Measurements from ENCODE around the gene KLLN.

KLLN gene

DNA sequence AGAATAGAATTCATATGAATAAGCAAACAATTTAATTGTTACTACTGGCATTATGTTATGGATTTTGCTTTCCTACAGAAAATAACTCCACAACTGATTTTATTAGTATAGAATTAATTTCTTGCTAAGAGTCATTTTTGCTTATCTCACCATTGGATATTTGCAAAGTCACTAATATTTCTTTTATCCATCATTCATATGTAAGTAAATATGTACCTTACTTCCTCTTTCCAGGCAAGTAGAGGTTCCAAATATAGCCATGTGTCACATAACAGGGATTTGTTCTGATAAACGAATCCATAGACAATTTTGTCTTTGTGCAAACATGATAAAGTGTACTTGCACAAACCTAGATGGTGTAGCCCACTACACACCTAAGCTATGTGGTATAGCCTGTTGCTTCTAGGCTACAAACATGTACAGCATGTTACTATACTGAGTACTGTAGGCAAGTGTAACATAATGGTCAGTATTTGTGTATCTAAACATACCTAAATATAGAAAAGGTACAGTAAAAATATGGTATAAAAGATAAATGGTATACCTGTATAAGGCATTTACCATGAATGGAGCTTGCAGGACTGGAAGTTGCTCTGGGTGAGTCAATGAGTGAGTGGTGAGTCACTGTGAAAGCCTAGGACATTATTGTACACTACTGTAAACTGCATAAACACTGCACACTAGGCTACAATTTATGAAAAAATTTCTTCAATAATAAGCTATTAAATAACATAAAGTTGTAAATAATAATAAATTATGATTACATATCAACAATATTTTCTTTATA lies 18.3 kb downstream of the KLLN start:
- Histone ChIP-seq H3K4me3 (ENCODE audit: low read length) (no peak overlapping the region), H3K27me3 (ENCODE audit: insufficient read depth, low read length, poor library complexity) (no peaks in the 10 kb centered on the region)

DNA sequence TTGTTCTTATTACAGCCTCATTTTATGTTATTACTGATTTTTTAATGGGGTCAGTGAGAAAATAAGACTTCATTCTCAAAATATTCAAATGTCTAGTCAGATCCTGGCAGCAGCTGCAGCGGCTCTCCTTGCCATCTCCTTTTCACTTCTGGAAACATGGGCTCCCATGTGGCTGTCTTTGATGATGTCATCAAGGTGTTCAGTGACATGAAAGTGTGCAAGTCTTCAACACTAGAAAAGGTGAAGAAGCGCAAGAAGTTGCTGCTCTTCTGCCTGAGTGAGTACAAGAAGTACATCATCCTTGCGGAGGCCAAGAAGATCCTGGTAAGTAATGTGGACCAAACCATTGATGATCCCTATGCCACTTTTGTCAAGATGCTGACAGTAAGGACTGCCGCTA lies 19.6 kb downstream of the KLLN start:
- Histone ChIP-seq H3K18ac (ENCODE audit: low read length) (no peak overlapping the region), H3K56ac (ENCODE audit: low read length) (no peak overlapping the region), H3K79me2 (ENCODE audit: control insufficient read depth, insufficient read depth, low read length) (no peaks in the 10 kb centered on the region), H2BK5ac (ENCODE audit: low read length) (no peak overlapping the region), H3K36me3 (ENCODE audit: control insufficient read depth, insufficient read depth, low read length) (no peaks in the 10 kb centered on the region), H3K4ac (ENCODE audit: low read depth, low read length) (no peak overlapping the region), H3K9ac (ENCODE audit: low read length) (no peak overlapping the region), H3K23ac (ENCODE audit: low read length) (no peak overlapping the region), H2BK120ac (ENCODE audit: low read depth, low read length) (no peak overlapping the region), H4K8ac (ENCODE audit: low read depth, low read length) (no peak overlapping the region), H3K27ac (ENCODE audit: low read depth, low read length) (no peak overlapping the region), H3K79me1 (ENCODE audit: low read length) (no peaks in the 10 kb centered on the region), H3K27me3 (ENCODE audit: insufficient read depth, low read length, poor library complexity) (no peaks in the 10 kb centered on the region), H2BK15ac (replicated peaks; ENCODE audit: low read depth) (no peak overlapping the region), H3K4me1 (ENCODE audit: control insufficient read depth, low read depth, low read length) (no peaks in the 10 kb centered on the region), H4K5ac (ENCODE audit: low read length) (no peak overlapping the region), H2AK5ac (ENCODE audit: low read length) (no peak overlapping the region), H3K4me2 (ENCODE audit: low read length) (no peak overlapping the region), H3K4me3 (ENCODE audit: low read length) (no peak overlapping the region)
- WGBS (ENCODE audit: extremely low coverage, insufficient coverage, low lambda C conversion rate) = no CpG with 5 or more reads among the region's 4 CpGs
- DNase-seq = no peak

More for the DNA sequence above, 18.3 kb downstream of the KLLN start:
- Histone ChIP-seq H3K36me3 (ENCODE audit: control insufficient read depth, insufficient read depth, low read length) (no peaks in the 10 kb centered on the region), H3K4me1 (ENCODE audit: control insufficient read depth, low read depth, low read length) (no peaks in the 10 kb centered on the region), H2BK5ac (ENCODE audit: low read length) (no peak overlapping the region), H4K8ac (ENCODE audit: low read depth, low read length) (no peak overlapping the region), H3K79me1 (ENCODE audit: low read length) (no peaks in the 10 kb centered on the region), H3K4me2 (ENCODE audit: low read length) (no peak overlapping the region), H3K56ac (ENCODE audit: low read length) (no peak overlapping the region), H2BK15ac (replicated peaks; ENCODE audit: low read depth) (no peak overlapping the region), H4K5ac (ENCODE audit: low read length) (no peak overlapping the region), H3K9ac (ENCODE audit: low read length) (no peak overlapping the region), H2AK5ac (ENCODE audit: low read length) (no peak overlapping the region), H3K18ac (ENCODE audit: low read length) (no peak overlapping the region), H3K23ac (ENCODE audit: low read length) (no peak overlapping the region), H3K27ac (ENCODE audit: low read depth, low read length) (no peak overlapping the region), H3K79me2 (ENCODE audit: control insufficient read depth, insufficient read depth, low read length) (no peaks in the 10 kb centered on the region), H3K4ac (ENCODE audit: low read depth, low read length) (no peak overlapping the region), H2BK120ac (ENCODE audit: low read depth, low read length) (no peak overlapping the region)
- DNase-seq = no peak
- no CpG with 5 or more reads among the region's 1 CpG for WGBS (ENCODE audit: extremely low coverage, insufficient coverage, low lambda C conversion rate)

DNA sequence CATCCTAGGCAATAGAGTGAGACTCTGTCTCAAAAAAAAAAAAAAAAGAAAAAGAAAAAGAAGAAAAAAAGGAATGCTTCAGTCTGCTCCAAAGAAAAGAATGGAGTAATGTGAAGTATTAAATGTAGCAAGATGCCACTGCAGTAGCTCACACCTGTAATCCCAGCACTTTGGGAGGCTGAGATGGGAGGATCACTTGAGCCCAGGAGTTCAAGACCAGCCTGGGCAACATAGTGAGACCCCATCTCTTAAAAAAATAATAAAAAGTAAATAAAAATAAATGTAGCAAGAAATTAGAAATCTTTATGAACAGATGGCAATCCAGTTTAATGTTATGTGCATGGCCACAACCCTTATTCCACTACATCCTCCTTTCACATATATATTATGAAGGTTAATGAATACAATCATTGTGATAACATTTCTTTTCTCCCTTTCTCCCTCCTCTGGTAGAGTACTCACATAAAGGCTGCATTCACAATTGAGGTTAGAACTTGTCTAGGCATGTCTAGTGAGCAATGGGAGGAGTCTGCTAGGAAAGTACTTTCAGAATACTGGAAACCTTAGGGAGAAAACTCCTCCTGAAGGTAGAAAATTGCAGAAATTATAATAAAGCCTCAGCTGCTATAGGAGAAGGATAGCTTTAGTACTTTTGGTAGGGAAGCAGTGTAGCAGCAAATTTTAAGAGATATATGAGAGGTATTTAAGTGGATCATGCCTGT lies 20.4 kb downstream of the KLLN start:
- H3K36me3 ChIP-seq (ENCODE audit: control insufficient read depth, insufficient read depth, low read length) = no peaks in the 10 kb centered on the region
- H3K56ac ChIP-seq (ENCODE audit: low read length) = no peak overlapping the region
- H2BK15ac ChIP-seq (replicated peaks; ENCODE audit: low read depth) = no peak overlapping the region
- H3K79me2 ChIP-seq (ENCODE audit: control insufficient read depth, insufficient read depth, low read length) = no peaks in the 10 kb centered on the region
- no peak for DNase-seq
- H3K9ac ChIP-seq (ENCODE audit: low read length) = no peak overlapping the region
- no peaks in the 10 kb centered on the region for H3K79me1 ChIP-seq (ENCODE audit: low read length)
- H3K23ac ChIP-seq (ENCODE audit: low read length) = no peak overlapping the region
- H3K4me1 ChIP-seq (ENCODE audit: control insufficient read depth, low read depth, low read length) = no peaks in the 10 kb centered on the region
- no peak overlapping the region for H4K5ac ChIP-seq (ENCODE audit: low read length)
- H3K27me3 ChIP-seq (ENCODE audit: insufficient read depth, low read length, poor library complexity) = no peaks in the 10 kb centered on the region
- H3K27ac ChIP-seq (ENCODE audit: low read depth, low read length) = no peak overlapping the region
- no peak overlapping the region for H4K8ac ChIP-seq (ENCODE audit: low read depth, low read length)
- H2BK120ac ChIP-seq (ENCODE audit: low read depth, low read length) = no peak overlapping the region
- no peak overlapping the region for H3K4me3 ChIP-seq (ENCODE audit: low read length)
- H3K4ac ChIP-seq (ENCODE audit: low read depth, low read length) = no peak overlapping the region
- H3K18ac ChIP-seq (ENCODE audit: low read length) = no peak overlapping the region
- H3K4me2 ChIP-seq (ENCODE audit: low read length) = no peak overlapping the region
- no peak overlapping the region for H2BK5ac ChIP-seq (ENCODE audit: low read length)
- H2AK5ac ChIP-seq (ENCODE audit: low read length) = no peak overlapping the region

DNA sequence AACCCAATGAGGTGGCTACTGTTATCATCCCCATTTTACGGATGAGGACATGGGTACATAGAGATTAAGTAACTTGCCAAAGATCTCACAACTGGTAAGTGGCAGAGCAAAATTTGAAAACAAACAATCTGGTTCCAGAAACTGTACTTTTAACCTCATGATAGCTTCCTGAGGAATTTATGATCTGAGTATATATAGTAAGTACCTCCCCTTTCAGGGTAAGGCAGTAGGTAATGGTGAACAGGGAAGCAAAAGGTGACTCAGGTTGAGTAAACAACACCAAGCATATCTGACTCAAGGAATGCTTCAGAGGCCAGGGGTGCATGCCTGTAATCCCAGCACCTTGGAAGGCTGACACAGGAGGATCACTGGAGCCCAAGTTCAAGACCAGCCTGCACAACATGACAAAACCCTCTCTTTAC lies 21.1 kb downstream of the KLLN start:
- no peak overlapping the region for H3K23ac ChIP-seq (ENCODE audit: low read length)
- H4K8ac ChIP-seq (ENCODE audit: low read depth, low read length) = no peak overlapping the region
- no peak overlapping the region for H3K27ac ChIP-seq (ENCODE audit: low read depth, low read length)
- H2BK5ac ChIP-seq (ENCODE audit: low read length) = no peak overlapping the region
- H2AK5ac ChIP-seq (ENCODE audit: low read length) = no peak overlapping the region
- H4K5ac ChIP-seq (ENCODE audit: low read length) = no peak overlapping the region
- WGBS (ENCODE audit: extremely low coverage, insufficient coverage, low lambda C conversion rate) = no CpG with 5 or more reads among the region's 1 CpG
- H3K27me3 ChIP-seq (ENCODE audit: insufficient read depth, low read length, poor library complexity) = no peaks in the 10 kb centered on the region
- no peak overlapping the region for H3K4me2 ChIP-seq (ENCODE audit: low read length)
- no peak overlapping the region for H3K9ac ChIP-seq (ENCODE audit: low read length)
- no peaks in the 10 kb centered on the region for H3K79me1 ChIP-seq (ENCODE audit: low read length)
- H3K36me3 ChIP-seq (ENCODE audit: control insufficient read depth, insufficient read depth, low read length) = no peaks in the 10 kb centered on the region
- H3K4ac ChIP-seq (ENCODE audit: low read depth, low read length) = no peak overlapping the region
- H2BK15ac ChIP-seq (replicated peaks; ENCODE audit: low read depth) = no peak overlapping the region
- no peaks in the 10 kb centered on the region for H3K79me2 ChIP-seq (ENCODE audit: control insufficient read depth, insufficient read depth, low read length)
- H3K56ac ChIP-seq (ENCODE audit: low read length) = no peak overlapping the region
- peak; percentile 54 for DNase-seq
- no peaks in the 10 kb centered on the region for H3K4me1 ChIP-seq (ENCODE audit: control insufficient read depth, low read depth, low read length)
- no peak overlapping the region for H3K4me3 ChIP-seq (ENCODE audit: low read length)
- H3K18ac ChIP-seq (ENCODE audit: low read length) = no peak overlapping the region
- no peak overlapping the region for H2BK120ac ChIP-seq (ENCODE audit: low read depth, low read length)

DNA sequence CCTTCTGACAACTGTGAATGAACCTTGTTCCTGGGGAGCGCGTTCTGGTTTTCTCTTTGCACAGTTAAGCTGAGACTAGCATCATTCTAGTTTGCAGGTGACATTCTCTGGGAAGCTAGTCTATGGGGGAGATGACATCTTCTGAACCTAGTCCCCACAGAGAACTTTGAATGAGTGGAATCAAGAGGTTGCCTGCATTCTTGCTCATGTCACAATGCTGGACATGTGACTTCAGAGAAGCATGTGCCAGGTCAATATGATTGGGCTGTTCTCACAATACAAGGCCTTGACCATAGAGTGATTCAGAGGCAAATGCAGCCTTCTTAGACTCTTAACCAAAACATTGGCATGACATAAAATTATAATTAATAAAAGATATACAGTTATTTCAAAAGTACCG lies 22.1 kb downstream of the KLLN start:
- no peak for DNase-seq
- no CpG with 5 or more reads among the region's 3 CpGs for WGBS (ENCODE audit: extremely low coverage, insufficient coverage, low lambda C conversion rate)

More for the DNA sequence above, 22.1 kb downstream of the KLLN start:
- Histone ChIP-seq H3K18ac (ENCODE audit: low read length) (no peak overlapping the region), H4K5ac (ENCODE audit: low read length) (no peak overlapping the region), H3K4me3 (ENCODE audit: low read length) (no peak overlapping the region), H3K4me2 (ENCODE audit: low read length) (no peak overlapping the region), H2BK120ac (ENCODE audit: low read depth, low read length) (no peak overlapping the region), H3K27ac (ENCODE audit: low read depth, low read length) (no peak overlapping the region), H3K27me3 (ENCODE audit: insufficient read depth, low read length, poor library complexity) (no peaks in the 10 kb centered on the region), H3K23ac (ENCODE audit: low read length) (no peak overlapping the region), H3K56ac (ENCODE audit: low read length) (no peak overlapping the region), H3K36me3 (ENCODE audit: control insufficient read depth, insufficient read depth, low read length) (no peaks in the 10 kb centered on the region), H4K8ac (ENCODE audit: low read depth, low read length) (no peak overlapping the region), H3K4ac (ENCODE audit: low read depth, low read length) (no peak overlapping the region), H3K79me2 (ENCODE audit: control insufficient read depth, insufficient read depth, low read length) (no peaks in the 10 kb centered on the region), H3K9ac (ENCODE audit: low read length) (no peak overlapping the region), H2AK5ac (ENCODE audit: low read length) (no peak overlapping the region), H3K79me1 (ENCODE audit: low read length) (no peaks in the 10 kb centered on the region), H2BK15ac (replicated peaks; ENCODE audit: low read depth) (no peak overlapping the region), H2BK5ac (ENCODE audit: low read length) (no peak overlapping the region), H3K4me1 (ENCODE audit: control insufficient read depth, low read depth, low read length) (no peaks in the 10 kb centered on the region)
